Activated CD4-positive, alpha-beta T cell treated with anti-CD3 and anti-CD28 coated beads, Interleukin-2, amount 50 U/mL, for 16 hours (primary cell): ENCODE data around the gene NDUFB7.
"Not testable (repeated sequence)": the region's sequence is repeated elsewhere in the genome, so short reads cannot be mapped to it uniquely, and the experiment has no call there.

Experiments used
- DNase-seq: peaks from one replicate; pipeline ENCODE4 v3.0.0-alpha.2; 2020

The NDUFB7 gene

GRCh38 chr19:14571695-14572490 lies at the start of gene NDUFB7:
TSS of gene NDUFB7 (minus strand) at chr19:14572066. CDS start at chr19:14572000, 66 bp downstream.
- DNase-seq = peak; percentile 96

- DNase-seq = no peak
Observed at GRCh38 chr19:14619404-14619803, 47.5 kb upstream of the NDUFB7 start.

GRCh38 chr19:14616407-14616806 lies 44.5 kb upstream of the NDUFB7 start:
- no peak for DNase-seq

DNA sequence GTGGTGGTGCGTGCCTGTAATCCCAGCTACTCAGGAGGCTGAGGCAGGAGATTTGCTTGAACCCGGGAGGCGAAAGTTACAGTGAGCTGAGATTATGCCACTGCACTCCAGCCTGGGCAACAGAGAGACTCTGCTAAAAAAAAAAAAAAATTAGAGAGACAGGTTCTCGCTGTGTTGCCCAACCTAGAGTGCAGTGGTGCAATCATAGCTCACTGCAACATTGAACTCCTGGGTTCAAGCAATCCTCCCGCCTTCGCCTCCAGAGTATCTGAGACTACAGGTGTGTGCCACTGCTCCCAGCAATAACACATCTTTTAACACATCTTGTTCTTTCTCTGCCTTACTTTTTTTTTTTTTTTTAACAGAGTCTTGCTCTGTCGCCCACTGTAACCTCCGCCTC lies 43.8 kb upstream of the NDUFB7 start:
- no peak for DNase-seq

DNA sequence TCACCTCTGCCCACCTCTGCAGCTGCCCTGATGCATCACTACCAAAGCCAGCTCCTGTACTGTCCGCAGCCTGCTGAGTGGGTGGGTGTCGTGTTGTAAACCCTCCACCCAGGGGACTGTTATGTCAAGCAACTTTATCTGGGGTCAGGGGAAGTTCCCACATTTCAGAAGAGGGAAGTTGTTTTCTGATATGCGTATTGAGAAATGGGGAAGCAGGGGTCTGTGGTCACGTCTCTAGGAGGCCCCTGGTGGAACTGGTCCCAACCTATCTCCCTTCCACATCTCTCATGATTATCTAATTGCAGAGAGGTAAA lies 42.2 kb upstream of the NDUFB7 start:
- no peak for DNase-seq

DNA sequence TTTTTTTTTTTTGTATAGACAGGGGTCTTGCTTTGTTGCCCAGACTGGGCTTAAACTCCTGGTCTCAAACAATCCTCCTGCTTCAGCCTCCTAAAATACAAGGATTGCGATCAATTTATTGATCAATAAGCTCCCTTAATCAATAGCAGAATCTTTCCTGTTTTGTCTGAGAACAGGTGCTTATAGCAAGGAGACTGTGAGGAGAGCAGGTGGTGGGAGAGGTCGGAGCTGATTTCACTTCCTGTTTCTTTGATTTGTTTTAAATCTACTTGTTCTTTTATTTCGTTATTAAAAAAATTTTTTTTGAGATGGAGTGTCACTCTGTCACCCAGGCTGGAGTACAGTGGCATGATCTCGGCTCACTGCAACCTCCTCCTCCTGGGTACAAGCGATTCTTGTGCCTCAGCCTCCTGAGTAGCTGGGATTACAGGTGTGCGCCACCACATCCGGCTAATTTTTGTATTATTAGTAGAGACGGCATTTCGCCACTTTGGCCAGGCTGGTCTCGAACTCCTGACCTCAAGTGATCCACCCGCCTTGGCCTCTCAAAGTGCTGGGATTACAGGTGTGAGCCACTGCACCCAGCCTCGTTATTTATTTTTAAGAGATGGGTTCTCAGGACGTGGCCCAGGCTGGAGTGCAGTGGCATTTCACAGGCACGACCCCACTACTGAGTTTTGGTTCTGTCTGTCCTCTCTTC lies 41.7 kb upstream of the NDUFB7 start:
- not testable (repeated sequence) for DNase-seq

DNA sequence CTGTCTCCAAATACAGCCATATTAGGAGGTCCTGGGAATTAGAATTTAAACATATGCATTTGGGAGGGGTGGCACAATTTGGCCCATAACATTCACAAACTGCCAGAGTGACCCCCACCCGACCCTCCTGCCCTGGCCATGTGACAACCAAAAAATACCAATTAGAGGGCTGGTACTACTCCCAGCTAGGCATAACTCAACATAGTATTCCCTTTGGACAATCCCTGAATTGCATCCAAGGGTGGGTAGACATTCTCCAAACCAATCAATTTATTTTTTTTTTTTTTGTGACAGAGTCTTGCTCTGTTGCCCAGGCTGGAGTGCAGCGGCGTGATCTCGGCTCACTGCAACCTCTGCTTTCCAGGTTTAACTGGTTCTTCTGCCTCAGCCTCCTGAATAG lies 40.8 kb upstream of the NDUFB7 start:
- no peak for DNase-seq

DNA sequence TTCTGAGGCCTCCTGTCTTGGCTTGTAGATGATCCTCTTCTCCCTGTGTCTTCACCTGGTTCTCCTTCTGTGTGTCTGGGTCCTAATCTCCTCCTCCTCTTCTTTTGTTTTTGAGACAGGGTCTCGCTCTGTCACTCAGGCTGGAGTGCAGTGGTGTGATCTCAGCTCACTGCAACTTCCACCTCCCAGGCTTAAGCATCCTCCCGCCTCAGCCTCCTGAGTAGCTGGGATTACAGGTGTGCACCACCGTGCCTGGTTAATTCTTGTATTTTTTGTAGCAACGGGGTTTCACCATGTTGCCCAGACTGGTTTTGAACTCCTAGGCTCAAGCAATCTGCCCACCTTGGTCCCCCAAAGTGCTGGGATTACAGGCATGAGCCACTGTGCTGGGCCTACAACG lies 40.4 kb upstream of the NDUFB7 start:
- not testable (repeated sequence) for DNase-seq

DNA sequence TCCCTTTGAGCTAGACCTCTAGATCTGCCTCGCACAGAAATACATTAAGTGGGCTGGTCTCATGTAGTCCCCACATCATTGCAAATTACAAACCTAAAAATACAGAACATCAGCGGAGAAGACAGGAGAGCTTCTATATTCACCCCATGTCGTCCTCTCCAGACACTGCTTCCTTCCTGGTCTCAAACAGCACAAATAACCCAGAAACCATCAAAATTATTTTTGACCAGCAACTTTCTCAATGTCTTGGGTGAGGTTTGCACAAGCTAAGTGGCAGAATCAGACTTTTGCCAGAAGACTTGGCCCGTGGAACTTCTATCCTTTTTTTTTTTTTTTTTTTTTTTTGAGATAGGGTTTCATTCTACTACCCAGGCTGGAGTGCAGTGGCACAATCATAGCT lies 39.2 kb upstream of the NDUFB7 start:
- no peak for DNase-seq

- DNase-seq = no peak
Observed at GRCh38 chr19:14606627-14607026, 34.8 kb upstream of the NDUFB7 start.

DNA sequence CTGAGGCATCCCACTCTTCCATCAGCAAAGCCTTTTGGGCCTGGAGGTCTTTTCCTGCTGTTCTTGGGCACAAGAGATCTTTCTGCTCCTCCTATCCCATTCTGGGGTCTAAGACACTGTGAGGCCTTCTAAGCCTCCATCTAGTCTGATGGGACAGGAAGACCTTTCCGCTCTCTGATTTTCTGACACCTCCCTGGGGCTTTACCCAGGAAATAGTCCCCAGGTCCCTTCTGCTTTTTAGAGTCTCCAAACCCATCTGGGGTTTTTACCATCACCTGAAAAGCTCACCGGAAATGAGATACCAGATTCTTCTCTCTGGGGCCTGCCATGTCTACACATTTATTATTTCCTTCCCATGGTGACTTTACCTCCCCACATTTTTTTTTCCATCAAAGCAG lies 32.1 kb upstream of the NDUFB7 start:
- DNase-seq = no peak

DNA sequence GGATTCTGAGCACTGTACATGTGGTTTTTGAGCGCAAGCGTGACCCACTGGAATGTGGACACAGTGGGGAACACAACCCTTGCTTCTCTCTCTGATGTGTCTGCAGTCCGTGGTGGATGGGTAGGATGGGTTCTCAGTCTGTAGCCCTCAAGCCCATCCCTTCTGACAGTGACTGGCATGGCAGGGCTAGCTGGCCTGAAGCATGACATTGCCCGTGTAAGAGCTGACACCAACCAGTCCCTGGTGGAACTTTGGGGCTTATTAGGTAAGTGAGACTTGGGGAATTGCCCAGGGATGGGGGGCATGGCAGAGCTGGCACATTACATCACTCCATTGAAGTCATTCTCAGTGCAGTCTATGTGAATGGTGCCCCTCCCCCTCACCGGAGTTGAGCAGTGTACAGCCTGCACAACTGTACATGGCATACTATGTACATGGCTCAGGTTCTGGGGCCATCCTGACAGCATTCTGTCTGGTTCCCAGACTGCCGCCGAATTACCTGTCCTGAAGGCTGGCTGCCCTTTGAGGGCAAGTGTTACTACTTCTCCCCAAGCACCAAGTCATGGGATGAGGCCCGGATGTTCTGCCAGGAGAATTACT lies 27.8 kb upstream of the NDUFB7 start:
- DNase-seq = no peak

DNA sequence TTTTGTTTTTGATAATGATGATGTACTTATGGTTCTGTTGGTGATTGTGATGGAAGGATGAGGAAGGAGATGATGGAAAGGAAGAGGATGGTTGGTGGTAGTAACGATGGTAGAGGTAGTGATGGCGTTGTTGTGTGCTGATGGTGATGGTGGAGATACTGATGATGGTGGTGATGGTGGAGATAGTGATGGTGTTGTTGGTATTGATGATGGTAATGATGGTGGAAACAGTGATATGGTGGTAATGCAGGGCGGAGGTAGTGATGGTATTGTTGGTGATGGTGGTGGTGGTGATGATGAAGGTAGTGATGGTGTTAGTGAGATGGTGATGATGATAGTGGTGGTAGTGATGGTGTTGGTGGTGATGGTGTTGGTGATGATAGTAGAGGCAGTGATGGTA lies 23.7 kb upstream of the NDUFB7 start:
- no peak for DNase-seq

GRCh38 chr19:14589433-14589832 lies 17.6 kb upstream of the NDUFB7 start:
- peak; percentile 69 for DNase-seq

DNA sequence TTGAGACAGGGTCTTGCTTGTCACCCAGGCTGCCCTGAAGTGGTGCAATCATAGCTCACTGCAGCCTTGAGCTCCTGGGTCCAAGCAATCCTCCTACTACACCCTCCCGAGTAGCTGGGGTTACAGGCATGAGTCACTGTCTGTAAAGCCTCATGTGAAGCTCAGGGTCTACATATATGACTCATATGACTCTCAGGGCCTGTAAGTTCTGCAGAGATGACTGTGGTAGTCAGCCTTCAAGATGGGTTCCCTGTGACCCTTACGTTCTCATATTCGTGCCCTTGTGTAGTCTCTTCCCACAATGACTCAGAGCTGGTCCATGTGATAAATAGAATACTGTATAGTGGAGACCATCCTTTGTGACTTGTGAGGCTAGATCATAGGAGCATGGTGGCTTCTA lies 13.3 kb upstream of the NDUFB7 start:
- DNase-seq = peak; percentile 93

GRCh38 chr19:14584372-14584771 lies 12.5 kb upstream of the NDUFB7 start:
- DNase-seq = not testable (repeated sequence)

DNA sequence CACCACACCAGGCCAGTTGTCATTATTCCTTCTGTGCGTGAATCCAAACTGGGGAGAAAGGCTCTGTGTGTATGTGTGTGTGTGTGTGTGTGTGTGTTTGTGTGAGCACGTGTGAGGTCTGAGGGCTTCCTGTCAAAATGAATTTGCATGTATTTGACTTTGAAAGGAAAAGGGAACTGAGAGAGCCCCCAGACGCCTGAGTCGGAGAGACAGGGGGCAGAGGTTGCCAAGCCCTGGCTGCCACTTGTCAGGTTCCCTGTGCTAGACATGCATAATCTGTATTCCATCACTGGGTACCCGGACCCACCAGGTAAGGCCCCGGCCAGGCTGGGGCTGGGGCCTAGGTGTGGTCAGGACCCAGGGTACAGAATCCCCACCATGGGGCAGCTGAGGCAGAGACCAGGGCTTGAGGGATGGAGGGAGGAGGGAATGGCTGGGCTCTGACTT lies 11.1 kb upstream of the NDUFB7 start, which contains the start of gene CLEC17A:
Gene CLEC17A, plus strand, starts transcription at position 191 of the 447 bp plus-strand sequence. Its CDS starts 77 bp downstream, at position 268.
- no peak for DNase-seq

DNA sequence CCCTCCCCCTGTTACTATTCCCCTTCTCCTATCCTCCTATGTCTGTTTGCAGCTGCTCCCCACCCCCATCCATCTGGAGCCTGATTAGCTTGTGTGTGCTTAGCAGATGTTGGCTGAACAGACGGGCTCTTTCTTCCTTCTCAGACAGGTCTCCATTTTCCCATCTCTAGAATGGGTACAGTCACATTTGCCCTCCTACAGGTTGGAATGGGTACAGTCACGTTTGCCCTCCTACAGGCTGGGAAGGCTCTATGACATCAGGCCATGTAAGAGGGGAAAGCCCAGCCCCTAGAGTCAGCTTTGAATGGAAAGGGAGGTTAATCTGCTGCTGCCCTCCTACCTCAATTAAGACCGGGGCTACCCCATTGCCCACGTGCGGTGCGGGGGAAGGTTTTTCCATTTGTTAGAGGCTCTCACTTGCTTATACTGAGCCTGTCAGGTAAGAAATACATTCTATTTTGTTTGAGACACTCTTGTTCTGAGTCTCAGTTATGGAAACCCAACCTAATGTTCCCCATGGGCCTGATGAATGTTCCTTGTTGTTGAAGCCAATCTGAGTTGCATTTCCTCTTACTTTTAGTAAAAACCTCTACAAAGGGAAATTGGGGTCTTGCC lies 8.9 kb upstream of the NDUFB7 start:
- peak; percentile 32 for DNase-seq

- no peak for DNase-seq
Observed at GRCh38 chr19:14577885-14578427, 6.1 kb upstream of the NDUFB7 start.

GRCh38 chr19:14577264-14577663 lies 5.4 kb upstream of the NDUFB7 start:
- no peak for DNase-seq

DNA sequence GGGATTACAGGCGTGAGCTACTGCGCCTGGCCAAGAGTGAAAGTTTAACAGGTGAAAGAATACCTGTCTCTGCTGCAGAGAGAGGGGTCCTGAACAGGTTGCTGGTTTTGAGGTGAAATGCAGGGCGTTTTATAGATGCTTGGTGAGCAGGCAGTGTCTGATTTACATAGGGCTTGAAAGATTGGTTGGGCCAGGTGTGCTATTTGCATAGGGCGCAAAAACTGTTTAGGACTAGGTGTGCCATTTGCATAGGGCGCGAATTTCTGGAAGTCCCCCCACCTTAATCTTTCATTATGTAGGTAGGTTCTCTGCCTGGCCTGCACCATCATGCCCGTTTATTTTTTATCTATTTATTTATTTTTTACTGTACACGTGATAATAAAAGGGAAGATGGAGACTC lies 4.5 kb upstream of the NDUFB7 start:
- no peak for DNase-seq

DNA sequence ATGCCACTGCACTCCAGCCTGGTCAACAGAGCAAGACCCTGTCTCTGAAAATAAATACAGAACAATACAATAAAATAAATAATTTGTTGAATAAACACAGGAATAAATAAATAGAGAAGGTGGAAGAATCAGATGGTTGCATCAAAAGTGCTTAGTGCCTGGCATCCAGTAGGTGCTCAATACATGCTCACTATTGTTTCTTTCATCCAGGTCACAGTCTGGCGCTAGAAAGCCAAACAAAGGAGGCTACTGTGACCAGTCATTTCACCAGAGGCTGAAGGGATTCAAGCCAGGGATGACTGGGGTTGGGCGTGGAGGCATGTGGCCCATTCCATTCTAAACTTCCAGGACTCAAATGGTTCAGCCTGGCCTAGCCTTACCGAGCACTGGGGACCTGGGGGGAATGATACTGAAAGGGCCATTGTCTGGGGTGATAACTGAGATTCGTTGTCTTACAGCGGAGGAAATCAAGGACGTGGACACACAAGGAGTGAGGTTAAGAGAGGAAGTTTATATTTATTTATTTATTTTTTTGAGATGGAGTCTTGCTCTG lies 3.6 kb upstream of the NDUFB7 start:
- DNase-seq = no peak
